ENCODE measurements around the gene ALX3. TPM values are rescaled to one million over a fixed set of nuclear protein-coding genes. Genes with fewer than 3 reads are reported as not detected.

Gene ALX3
- total and polyA plus RNA-seq, 2 of the 8 experiments (the other 6 are each of a cell fraction or from before 2014, with no cell fraction given): 0.20 TPM; not detected in 1

GRCh38 chr1:110070671-110071242 lies at the start of gene ALX3 (continued):
- TF ChIP-seq CHD7 (IDR thresholded peaks at IDR 0.05; ENCODE audit: insufficient replicate concordance, low read length): no peak
- no peak for TF ChIP-seq POLR2AphosphoS5 (IDR thresholded peaks at IDR 0.05; ENCODE audit: low read depth, low read length)
- TF ChIP-seq MAX (IDR thresholded peaks at IDR 0.05): 0 out of 2 replicates have a peak, but pooled peaks have one; percentile 9
- TF ChIP-seq RFX5 (IDR thresholded peaks at IDR 0.05; ENCODE audit: borderline replicate concordance, low read depth, low read length): no peak
- peak; percentile 32; the same call in 1 of the 2 replicates for TF ChIP-seq MAFK (IDR thresholded peaks at IDR 0.05; ENCODE audit: low read depth, low read length)
- no peak for TF ChIP-seq CBX5 (IDR thresholded peaks at IDR 0.05; ENCODE audit: low read depth, low read length)
- no peak for TF ChIP-seq EGR1 (IDR thresholded peaks at IDR 0.05; ENCODE audit: borderline replicate concordance, low read depth, low read length)
- no peak for TF ChIP-seq GTF2F1 (IDR thresholded peaks at IDR 0.05; ENCODE audit: borderline replicate concordance, low read depth, low read length)
- no peak for TF ChIP-seq FOSL1 (IDR thresholded peaks at IDR 0.05; ENCODE audit: insufficient read depth, low read depth, low read length)
- no peak for TF ChIP-seq BRCA1 (IDR thresholded peaks at IDR 0.05; ENCODE audit: low read depth, low read length)
- TF ChIP-seq KDM5A (IDR thresholded peaks at IDR 0.05; ENCODE audit: low read length): no peak
- no peak for TF ChIP-seq SRF (IDR thresholded peaks at IDR 0.05; ENCODE audit: low read depth, low read length)

Measured in H1 (cell line).